ENCODE measurements around the gene SPEG.

SPEG gene

DNA sequence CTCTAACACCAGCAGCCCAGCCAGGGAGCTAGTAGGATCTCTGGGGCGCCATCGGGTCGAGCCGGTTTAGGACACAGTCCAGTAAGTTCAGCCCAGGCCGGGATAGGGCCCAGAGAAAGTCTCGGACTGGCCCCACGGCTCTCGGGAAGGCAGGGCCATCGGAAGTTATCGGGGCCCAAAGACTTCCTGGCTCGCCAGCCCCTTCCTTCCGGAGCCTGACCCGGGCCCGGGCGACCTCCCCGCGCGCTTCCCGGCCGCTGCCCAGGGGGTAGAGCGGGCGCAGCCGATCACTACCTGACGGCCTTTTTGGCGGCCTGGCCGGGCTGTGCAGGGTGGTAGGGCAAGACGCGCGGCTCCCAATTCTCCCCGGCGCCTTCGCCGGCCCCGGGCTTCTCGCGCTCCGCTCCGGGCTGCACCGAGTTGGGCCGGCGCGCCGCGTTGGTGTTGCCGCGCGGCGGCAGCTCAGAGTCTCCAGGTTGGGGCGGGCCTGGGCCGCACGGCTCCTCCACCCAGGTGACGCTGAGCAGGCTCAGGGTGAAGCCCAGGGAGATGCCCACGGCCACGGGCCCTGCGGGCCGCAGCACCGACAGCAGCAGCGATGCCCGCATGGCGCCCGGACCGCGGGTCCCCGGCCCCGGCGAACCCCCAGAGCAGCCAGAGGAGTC, 108.4 kb downstream of the SPEG start:
- H3K9ac ChIP-seq (ENCODE audit: low read length), result peak overlapping the region; percentile 56
- H3K36me3 ChIP-seq (ENCODE audit: insufficient read depth, low read length), result peaks cover 11% of the 10 kb centered on the region; the same call in 1 of the 2 replicates
- H3K27ac ChIP-seq (ENCODE audit: low read depth, low read length, poor library complexity, severe bottlenecking), result peak overlapping the region; percentile 44
- H3K9me3 ChIP-seq (ENCODE audit: low read length), result no peaks in the 10 kb centered on the region
- peaks cover 13% of the 10 kb centered on the region for H3K4me1 ChIP-seq (ENCODE audit: insufficient read depth, low read length, severe bottlenecking)
- H3K4me2 ChIP-seq (ENCODE audit: low read length), result peak overlapping the region; percentile 61
- H3K79me2 ChIP-seq (ENCODE audit: insufficient read depth, low read length), result no peaks in the 10 kb centered on the region
- H3F3A ChIP-seq (ENCODE audit: insufficient read depth, low read length), result no peaks in the 10 kb centered on the region
- TF ChIP-seq, protein P1, sequence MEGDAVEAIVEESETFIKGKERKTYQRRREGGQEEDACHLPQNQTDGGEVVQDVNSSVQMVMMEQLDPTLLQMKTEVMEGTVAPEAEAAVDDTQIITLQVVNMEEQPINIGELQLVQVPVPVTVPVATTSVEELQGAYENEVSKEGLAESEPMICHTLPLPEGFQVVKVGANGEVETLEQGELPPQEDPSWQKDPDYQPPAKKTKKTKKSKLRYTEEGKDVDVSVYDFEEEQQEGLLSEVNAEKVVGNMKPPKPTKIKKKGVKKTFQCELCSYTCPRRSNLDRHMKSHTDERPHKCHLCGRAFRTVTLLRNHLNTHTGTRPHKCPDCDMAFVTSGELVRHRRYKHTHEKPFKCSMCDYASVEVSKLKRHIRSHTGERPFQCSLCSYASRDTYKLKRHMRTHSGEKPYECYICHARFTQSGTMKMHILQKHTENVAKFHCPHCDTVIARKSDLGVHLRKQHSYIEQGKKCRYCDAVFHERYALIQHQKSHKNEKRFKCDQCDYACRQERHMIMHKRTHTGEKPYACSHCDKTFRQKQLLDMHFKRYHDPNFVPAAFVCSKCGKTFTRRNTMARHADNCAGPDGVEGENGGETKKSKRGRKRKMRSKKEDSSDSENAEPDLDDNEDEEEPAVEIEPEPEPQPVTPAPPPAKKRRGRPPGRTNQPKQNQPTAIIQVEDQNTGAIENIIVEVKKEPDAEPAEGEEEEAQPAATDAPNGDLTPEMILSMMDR (IDR thresholded peaks at IDR 0.05; ENCODE audit: low read length), result no peak
- TF ChIP-seq EZH2 (IDR thresholded peaks at IDR 0.05; ENCODE audit: borderline replicate concordance, low read length), result no peak
- no peaks in the 10 kb centered on the region for H3K9me2 ChIP-seq (ENCODE audit: low read depth, low read length)
- no peaks in the 10 kb centered on the region for H3K27me3 ChIP-seq (ENCODE audit: insufficient read depth, low read length)
- H3K4me3 ChIP-seq (ENCODE audit: low read depth, low read length, poor library complexity, severe bottlenecking), result peak overlapping the region; percentile 66
- H4K20me1 ChIP-seq (ENCODE audit: insufficient read depth, low read length), result no peaks in the 10 kb centered on the region
- H2AFZ ChIP-seq (ENCODE audit: low read length), result no peak overlapping the region

DNA sequence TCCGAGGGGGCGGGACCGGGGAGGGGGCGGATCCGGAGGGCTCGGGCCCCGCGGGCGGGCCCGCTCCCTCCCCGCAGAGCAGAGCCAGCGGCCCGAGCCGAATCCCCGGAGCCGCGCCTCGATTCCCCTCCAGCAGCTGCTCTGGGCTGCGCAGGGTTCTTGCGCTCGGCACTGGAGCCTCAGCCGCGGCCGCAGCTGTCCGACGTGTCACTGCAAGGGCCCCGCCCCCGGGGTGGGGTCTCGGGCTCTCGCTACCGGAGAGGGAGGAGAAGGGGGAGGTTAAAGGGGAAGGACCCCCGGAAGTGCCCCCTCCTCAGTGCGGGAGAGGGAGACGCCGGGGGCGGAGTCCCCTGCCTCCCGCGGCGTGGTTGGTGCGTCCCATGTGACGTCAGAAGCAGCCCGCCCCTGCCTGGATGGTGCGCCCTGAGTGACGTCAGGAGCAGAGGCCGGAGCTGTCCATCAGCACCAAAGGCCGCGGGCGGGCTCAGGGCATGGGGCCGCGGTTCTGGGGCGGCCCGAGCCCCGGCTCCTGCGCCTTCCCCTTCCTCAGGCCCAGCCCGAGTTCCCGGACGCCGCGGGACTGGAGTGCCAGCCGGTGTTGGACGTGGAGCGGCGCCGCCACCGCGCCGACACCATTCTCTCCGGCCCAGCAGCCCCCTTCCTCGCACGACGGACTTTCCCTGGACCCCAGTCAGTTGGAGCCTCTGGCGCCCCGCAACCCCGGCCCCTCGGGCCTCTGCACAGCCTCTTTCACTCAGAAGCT, 109.1 kb downstream of the SPEG start, which contains the start of the genes CHPF and TMEM198:
TSS of gene CHPF (minus strand) at position 214 of the 763 bp plus-strand sequence. CDS start 271 bp downstream, outside the sequence.
TSS of gene TMEM198 (plus strand) at position 433 of the 763 bp plus-strand sequence. CDS start 700 bp downstream, outside the sequence.
- no peak within 1 kb of the TSS for H2AFZ ChIP-seq (ENCODE audit: low read length)
- peaks cover 11% of the 10 kb centered on the region; the same call in 1 of the 2 replicates for H3K36me3 ChIP-seq (ENCODE audit: insufficient read depth, low read length)
- H4K20me1 ChIP-seq (ENCODE audit: insufficient read depth, low read length), result no peaks in the 10 kb centered on the region
- peak within 1 kb of the TSS; percentile 65 for H3K4me2 ChIP-seq (ENCODE audit: low read length)
- no peaks in the 10 kb centered on the region for H3F3A ChIP-seq (ENCODE audit: insufficient read depth, low read length)
- no peak for TF ChIP-seq EZH2 (IDR thresholded peaks at IDR 0.05; ENCODE audit: borderline replicate concordance, low read length)
- TF ChIP-seq, protein P1 (IDR thresholded peaks at IDR 0.05; ENCODE audit: low read length), result no peak
- H3K9me2 ChIP-seq (ENCODE audit: low read depth, low read length), result no peaks in the 10 kb centered on the region
- peak within 1 kb of the TSS; percentile 44 for H3K27ac ChIP-seq (ENCODE audit: low read depth, low read length, poor library complexity, severe bottlenecking)
- H3K27me3 ChIP-seq (ENCODE audit: insufficient read depth, low read length), result no peaks in the 10 kb centered on the region
- no peaks in the 10 kb centered on the region for H3K9me3 ChIP-seq (ENCODE audit: low read length)
- H3K4me1 ChIP-seq (ENCODE audit: insufficient read depth, low read length, severe bottlenecking), result peaks cover 13% of the 10 kb centered on the region
- H3K79me2 ChIP-seq (ENCODE audit: insufficient read depth, low read length), result no peaks in the 10 kb centered on the region
- H3K4me3 ChIP-seq (ENCODE audit: low read depth, low read length, poor library complexity, severe bottlenecking), result peak within 1 kb of the TSS; percentile 66
- H3K9ac ChIP-seq (ENCODE audit: low read length), result peak within 1 kb of the TSS; percentile 56

DNA sequence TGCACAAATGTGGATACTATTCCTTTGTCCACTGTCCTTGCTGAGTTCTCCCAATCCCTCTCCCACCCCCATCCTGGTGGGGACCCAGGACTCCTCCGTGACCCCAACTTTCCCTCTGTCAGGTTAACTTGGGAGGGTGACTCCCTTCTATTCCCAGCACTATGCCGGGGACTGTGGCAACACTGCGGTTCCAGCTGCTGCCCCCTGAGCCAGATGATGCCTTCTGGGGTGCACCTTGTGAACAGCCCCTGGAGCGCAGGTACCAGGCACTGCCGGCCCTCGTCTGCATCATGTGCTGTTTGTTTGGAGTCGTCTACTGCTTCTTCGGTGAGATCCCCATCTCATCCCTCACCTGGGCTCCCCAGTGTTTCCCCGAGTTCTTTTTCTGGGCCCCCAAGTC, 109.9 kb downstream of the SPEG start:
- Histone ChIP-seq H3F3A (ENCODE audit: insufficient read depth, low read length) (no peaks in the 10 kb centered on the region), H3K4me1 (ENCODE audit: insufficient read depth, low read length, severe bottlenecking) (peaks cover 13% of the 10 kb centered on the region), H4K20me1 (ENCODE audit: insufficient read depth, low read length) (no peaks in the 10 kb centered on the region), H3K9ac (ENCODE audit: low read length) (no peak overlapping the region; the same call in 1 of the 2 replicates), H3K4me2 (ENCODE audit: low read length) (peak overlapping the region; percentile 65), H3K9me3 (ENCODE audit: low read length) (no peaks in the 10 kb centered on the region), H3K36me3 (ENCODE audit: insufficient read depth, low read length) (peaks cover 11% of the 10 kb centered on the region; the same call in 1 of the 2 replicates), H3K79me2 (ENCODE audit: insufficient read depth, low read length) (no peaks in the 10 kb centered on the region), H2AFZ (ENCODE audit: low read length) (no peak overlapping the region), H3K4me3 (ENCODE audit: low read depth, low read length, poor library complexity, severe bottlenecking) (peak overlapping the region; percentile 66), H3K27me3 (ENCODE audit: insufficient read depth, low read length) (no peaks in the 10 kb centered on the region), H3K27ac (ENCODE audit: low read depth, low read length, poor library complexity, severe bottlenecking) (no peak overlapping the region), H3K9me2 (ENCODE audit: low read depth, low read length) (no peaks in the 10 kb centered on the region)
- TF ChIP-seq, protein P1 (IDR thresholded peaks at IDR 0.05; ENCODE audit: low read length), result no peak
- no peak for TF ChIP-seq EZH2 (IDR thresholded peaks at IDR 0.05; ENCODE audit: borderline replicate concordance, low read length)

Data from OCI-LY1 (cell line).